Nephron progenitor cell (in vitro differentiated cells): Measurements from ENCODE around the gene TMEM239.

Source experiments
- DNase-seq: peaks from one replicate; pipeline ENCODE4 v3.0.0; 2021
- H3K27ac Mint-ChIP-seq: 2 replicates; pipeline ENCODE4 v1.8.0; 2021; ENCODE audit warnings: mild to moderate bottlenecking, moderate library complexity, mixed read lengths
- H3K27me3 Mint-ChIP-seq: 2 replicates; pipeline ENCODE4 v1.8.0; 2021; ENCODE audit warnings: mild to moderate bottlenecking, low read depth, mixed read lengths; ENCODE audit not compliant: poor library complexity
- H3K36me3 Mint-ChIP-seq: 2 replicates; pipeline ENCODE4 v1.8.0; 2021; ENCODE audit warnings: low read depth, mixed read lengths
- H3K4me1 Mint-ChIP-seq: 2 replicates; pipeline ENCODE4 v1.8.0; 2021; ENCODE audit warnings: mixed read lengths
- H3K4me3 Mint-ChIP-seq: 2 replicates; pipeline ENCODE4 v1.8.0; 2021; ENCODE audit warnings: mild to moderate bottlenecking, moderate library complexity, mixed read lengths
- H3K9me3 Mint-ChIP-seq: 2 replicates; pipeline ENCODE4 v1.8.0; 2021; ENCODE audit warnings: mild to moderate bottlenecking, moderate library complexity, mixed read lengths
- CTCF ChIP-seq: fragments of 200-600 bp; sonication (generic); IDR thresholded peaks from 2 replicates; pipeline ENCODE4 v1.5.0; 2021; ENCODE audit warnings: antibody characterized with exemption

The TMEM239 gene

GRCh38 chr20:2833761-2834160 is 17.6 kb downstream of the TMEM239 start:
- Mint-ChIP-seq H3K27ac (no peak overlapping the region), H3K36me3 (peaks cover 45% of the 10 kb centered on the region), H3K4me1 (no peaks in the 10 kb centered on the region)

GRCh38 chr20:2834401-2835110 is 18.4 kb downstream of the TMEM239 start:
- H3K36me3 Mint-ChIP-seq: peaks cover 45% of the 10 kb centered on the region
- no peak overlapping the region for H3K4me3 Mint-ChIP-seq
- no peak for DNase-seq
- no peaks in the 10 kb centered on the region for H3K9me3 Mint-ChIP-seq
- peaks cover 7% of the 10 kb centered on the region for H3K27me3 Mint-ChIP-seq
- H3K4me1 Mint-ChIP-seq: peaks cover 7% of the 10 kb centered on the region
- H3K27ac Mint-ChIP-seq: no peak overlapping the region
- no peak for TF ChIP-seq CTCF

More at GRCh38 chr20:2833761-2834160, 17.6 kb downstream of the TMEM239 start:
- H3K4me3 Mint-ChIP-seq: no peak overlapping the region
- no peaks in the 10 kb centered on the region for H3K9me3 Mint-ChIP-seq
- DNase-seq: no peak
- peaks cover 15% of the 10 kb centered on the region for H3K27me3 Mint-ChIP-seq
- TF ChIP-seq CTCF: no peak

GRCh38 chr20:2835331-2835796 is 19.2 kb downstream of the TMEM239 start:
- peaks cover 2% of the 10 kb centered on the region for H3K27me3 Mint-ChIP-seq
- H3K36me3 Mint-ChIP-seq: peaks cover 45% of the 10 kb centered on the region
- no peak for DNase-seq
- no peak overlapping the region for H3K4me3 Mint-ChIP-seq
- no peak for TF ChIP-seq CTCF
- H3K27ac Mint-ChIP-seq: no peak overlapping the region
- H3K4me1 Mint-ChIP-seq: peaks cover 8% of the 10 kb centered on the region
- H3K9me3 Mint-ChIP-seq: no peaks in the 10 kb centered on the region

GRCh38 chr20:2836035-2836434 is 19.9 kb downstream of the TMEM239 start:
- no peak for DNase-seq
- H3K4me3 Mint-ChIP-seq: no peak overlapping the region
- H3K27ac Mint-ChIP-seq: no peak overlapping the region
- H3K27me3 Mint-ChIP-seq: peaks cover 2% of the 10 kb centered on the region
- no peak for TF ChIP-seq CTCF
- H3K9me3 Mint-ChIP-seq: no peaks in the 10 kb centered on the region
- peaks cover 45% of the 10 kb centered on the region for H3K36me3 Mint-ChIP-seq
- H3K4me1 Mint-ChIP-seq: peaks cover 8% of the 10 kb centered on the region

- Mint-ChIP-seq H3K9me3 (no peaks in the 10 kb centered on the region), H3K27me3 (peaks cover 2% of the 10 kb centered on the region), H3K27ac (no peak overlapping the region), H3K4me1 (peaks cover 14% of the 10 kb centered on the region), H3K4me3 (no peak overlapping the region), H3K36me3 (peaks cover 45% of the 10 kb centered on the region)
- no peak for TF ChIP-seq CTCF
- DNase-seq: no peak
Measured at GRCh38 chr20:2837221-2837960, 21.2 kb downstream of the TMEM239 start.
